GM12892 (cell line): ENCODE data around the gene ARNT2.

Source experiments
- POLR2A ChIP-seq: IDR thresholded peaks from 2 replicates; pipeline ENCODE4 v1.6.1; 2011; ENCODE audit warnings: low read depth, low read length, control low read depth
- TAF1 ChIP-seq: IDR thresholded peaks from 2 replicates; pipeline ENCODE4 v1.6.1; 2011; ENCODE audit warnings: low read depth, mild to moderate bottlenecking, control low read depth, low read length, borderline replicate concordance

GRCh38 chr15:80531388-80531787, 127.2 kb downstream of the ARNT2 start:
- no peak for TF ChIP-seq POLR2A
- no peak for TF ChIP-seq TAF1
